CD4-positive, alpha-beta T cell (primary cell): ENCODE results near the gene CPZ. TPM values are rescaled to one million over a fixed set of nuclear protein-coding genes. Genes with fewer than 3 reads are reported as not detected.

Experiments used
- ATAC-seq: fragments of 200-7000 bp; cut with Tn5 transposase; one replicate; pipeline ENCODE4 v1.10.0; 2022; ENCODE audit warnings: mild to moderate bottlenecking; ENCODE audit not compliant: poor library complexity
- CTCF ChIA-PET: fragments of 350-600 bp; sonication (Branson Sonifier 250); formaldehyde crosslinking; loops from one replicate; lab custom pipeline; 2021; ENCODE audit warnings: antibody characterized with exemption, inconsistent platforms; lab: Charles Lee
- POLR2A ChIA-PET: fragments of 350-600 bp; sonication (Branson Sonifier 250); formaldehyde crosslinking; loops from one replicate; lab custom pipeline; 2021; ENCODE audit warnings: antibody characterized with exemption, inconsistent platforms; lab: Charles Lee
- DNase-seq, 14 experiments: peaks; one replicate each; pipeline ENCODE4 v3.0.0-alpha.2; 2013 to 2020; ENCODE audit warnings: mixed read lengths in 2 of 14
- H3K27ac ChIP-seq, 2 donors: one replicate each; pipeline versions ENCODE4 v1.5.1 to v1.7.0; 2013; ENCODE audit warnings: low read length in 2 of 2, low read depth in 1 of 2, mild to moderate bottlenecking in 1 of 2
- H3K27me3 ChIP-seq, 2 experiments: 1 replicate in 1 of 2; 2 replicates in 1 of 2; pipeline versions ENCODE4 v1.6.1 to v1.7.0; 2013; ENCODE audit warnings: low read length in 2 of 2, control low read depth in 1 of 2, mild to moderate bottlenecking in 1 of 2, moderate library complexity in 1 of 2; ENCODE audit not compliant: insufficient read depth in 2 of 2, control insufficient read depth in 1 of 2
- H3K36me3 ChIP-seq: one replicate; pipeline ENCODE4 v1.6.1; 2013; ENCODE audit warnings: low read length, control low read depth; ENCODE audit not compliant: insufficient read depth
- H3K4me1 ChIP-seq: one replicate; pipeline ENCODE4 v1.6.1; 2013; ENCODE audit warnings: low read length, control low read depth; ENCODE audit not compliant: insufficient read depth
- H3K4me3 ChIP-seq: one replicate; pipeline ENCODE4 v1.5.1; 2013; ENCODE audit warnings: mild to moderate bottlenecking, low read length, moderate library complexity
- H3K9me3 ChIP-seq, 2 experiments: 1 replicate in 1 of 2; 2 replicates in 1 of 2; pipeline versions ENCODE4 v1.6.1 to v1.7.0; 2013; ENCODE audit warnings: low read length in 2 of 2, mild to moderate bottlenecking in 2 of 2, control low read depth in 1 of 2, moderate library complexity in 1 of 2; ENCODE audit not compliant: control insufficient read depth in 1 of 2, insufficient read depth in 1 of 2
- H3K27ac Mint-ChIP-seq: one replicate; pipeline ENCODE4 v1.8.0; 2020; ENCODE audit warnings: mixed read lengths
- H3K27me3 Mint-ChIP-seq: one replicate; pipeline ENCODE4 v1.8.0; 2021; ENCODE audit warnings: mixed read lengths
- H3K36me3 Mint-ChIP-seq: one replicate; pipeline ENCODE4 v1.8.0; 2021; ENCODE audit warnings: low read depth, mixed read lengths
- H3K4me1 Mint-ChIP-seq: one replicate; pipeline ENCODE4 v1.8.0; 2021; ENCODE audit warnings: low read depth, mixed read lengths
- H3K4me3 Mint-ChIP-seq: one replicate; pipeline ENCODE4 v1.8.0; 2020; ENCODE audit warnings: mild to moderate bottlenecking, mixed read lengths
- H3K9me3 Mint-ChIP-seq: one replicate; pipeline ENCODE4 v1.8.0; 2020; ENCODE audit warnings: mixed read lengths
- intact Hi-C, 2 experiments: fragments of 100-400 bp; cut with DNase I in 1 of 2; cut with micrococcal nuclease in 1 of 2; formaldehyde crosslinking; loops; one replicate each; pipeline versions ENCODE4 v1.15.1 to v1.9.0; 2023 to 2025; cut with DNase I, micrococcal nuclease
- total RNA-seq, 174 experiments: library from RNA in 2 of 174; stranded (reverse) in 2 of 174; gene quantifications; one replicate each; pipeline ENCODE4 v1.2.3 and lab custom pipeline; 2021 to 2026
- TF ChIP-seq, protein P1 (sequence below): fragments of 200-600 bp; IDR thresholded peaks from one replicate; pipeline ENCODE4 v1.8.0; 2022; ENCODE audit warnings: antibody characterized with exemption, mild to moderate bottlenecking

CPZ gene
- total RNA-seq, 2 experiments from 2014 or later = not detected

DNA sequence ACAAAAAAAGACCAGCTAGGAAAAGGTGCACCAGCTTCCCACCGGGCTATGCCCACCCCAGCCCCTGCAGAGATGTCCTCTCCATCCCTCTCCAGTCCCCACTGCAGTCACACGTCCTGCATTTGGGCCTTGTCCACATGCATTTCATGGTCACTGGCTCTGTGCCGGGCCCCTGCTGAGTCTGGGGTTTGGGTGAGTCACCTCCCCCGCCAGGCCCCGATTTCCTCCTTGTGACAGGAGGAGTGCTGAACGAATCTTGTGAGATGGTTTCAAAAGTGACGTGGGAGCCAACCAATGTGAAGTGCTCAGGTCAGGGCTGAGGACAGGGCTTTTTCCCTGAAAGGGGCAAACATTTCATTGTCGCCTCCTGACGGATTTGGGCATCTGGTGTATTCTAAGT lies 7.1 kb downstream of the CPZ start:
- ChIA-PET CTCF (no interaction called here), POLR2A (no interaction called here)
- H3K4me3 Mint-ChIP-seq = no peak overlapping the region
- H3K27me3 Mint-ChIP-seq = peaks cover 6% of the 10 kb centered on the region
- ATAC-seq (no peak), DNase-seq (no peak)
- no peak overlapping the region for H3K27ac Mint-ChIP-seq
- H3K36me3 Mint-ChIP-seq = no peaks in the 10 kb centered on the region
- Histone ChIP-seq H3K4me1 (no peaks in the 10 kb centered on the region), H3K9me3 (peaks cover 0 to 21% of the 10 kb centered on the region in 2 experiments), H3K27ac (no peak overlapping the region), H3K27me3 (no peaks in the 10 kb centered on the region), H3K36me3 (no peaks in the 10 kb centered on the region), H3K4me3 (no peak overlapping the region)
- intact Hi-C loops = loop anchor here (5.0 to 10.0 kb wide), 3 partner anchors 315 to 422 kb away; no protein-coding TSS in a partner anchor
- H3K9me3 Mint-ChIP-seq = no peaks in the 10 kb centered on the region
- TF ChIP-seq, protein P1, sequence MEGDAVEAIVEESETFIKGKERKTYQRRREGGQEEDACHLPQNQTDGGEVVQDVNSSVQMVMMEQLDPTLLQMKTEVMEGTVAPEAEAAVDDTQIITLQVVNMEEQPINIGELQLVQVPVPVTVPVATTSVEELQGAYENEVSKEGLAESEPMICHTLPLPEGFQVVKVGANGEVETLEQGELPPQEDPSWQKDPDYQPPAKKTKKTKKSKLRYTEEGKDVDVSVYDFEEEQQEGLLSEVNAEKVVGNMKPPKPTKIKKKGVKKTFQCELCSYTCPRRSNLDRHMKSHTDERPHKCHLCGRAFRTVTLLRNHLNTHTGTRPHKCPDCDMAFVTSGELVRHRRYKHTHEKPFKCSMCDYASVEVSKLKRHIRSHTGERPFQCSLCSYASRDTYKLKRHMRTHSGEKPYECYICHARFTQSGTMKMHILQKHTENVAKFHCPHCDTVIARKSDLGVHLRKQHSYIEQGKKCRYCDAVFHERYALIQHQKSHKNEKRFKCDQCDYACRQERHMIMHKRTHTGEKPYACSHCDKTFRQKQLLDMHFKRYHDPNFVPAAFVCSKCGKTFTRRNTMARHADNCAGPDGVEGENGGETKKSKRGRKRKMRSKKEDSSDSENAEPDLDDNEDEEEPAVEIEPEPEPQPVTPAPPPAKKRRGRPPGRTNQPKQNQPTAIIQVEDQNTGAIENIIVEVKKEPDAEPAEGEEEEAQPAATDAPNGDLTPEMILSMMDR = no peak
- no peaks in the 10 kb centered on the region for H3K4me1 Mint-ChIP-seq

DNA sequence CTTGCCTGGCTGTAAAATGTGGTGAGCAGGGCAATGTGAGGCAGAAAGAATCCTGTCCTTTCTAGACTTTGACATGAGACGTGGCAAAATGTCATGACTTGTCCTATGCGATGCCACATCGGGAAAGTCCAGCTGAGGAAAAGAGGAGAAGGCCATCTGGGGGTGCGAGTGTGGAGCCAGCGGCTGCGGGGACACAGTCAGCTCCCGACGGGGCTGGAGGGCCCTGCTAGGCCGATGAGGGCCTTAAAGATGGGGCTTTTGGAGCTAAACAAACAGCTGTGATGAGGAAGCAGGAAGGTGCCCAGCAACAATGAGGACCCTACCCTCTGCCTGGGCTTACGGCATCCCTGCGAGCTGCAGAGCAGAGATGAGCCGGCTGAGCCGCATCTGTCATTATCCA lies 7.7 kb downstream of the CPZ start:
- no peaks in the 10 kb centered on the region for H3K9me3 Mint-ChIP-seq
- Histone ChIP-seq H3K27me3 (no peaks in the 10 kb centered on the region), H3K4me1 (no peaks in the 10 kb centered on the region), H3K36me3 (no peaks in the 10 kb centered on the region), H3K27ac (no peak overlapping the region), H3K9me3 (peaks cover 0 to 21% of the 10 kb centered on the region in 2 experiments), H3K4me3 (no peak overlapping the region)
- DNase-seq = no peak
- H3K27ac Mint-ChIP-seq = no peak overlapping the region
- no peak overlapping the region for H3K4me3 Mint-ChIP-seq
- CTCF ChIA-PET = no interaction called here
- H3K4me1 Mint-ChIP-seq = no peaks in the 10 kb centered on the region
- intact Hi-C loops = loop anchor here in 1 of 2 experiments (10.0 kb wide), 1 partner anchor 315 kb away; no protein-coding TSS in a partner anchor
- POLR2A ChIA-PET = no interaction called here
- no peak for ATAC-seq
- TF ChIP-seq, protein P1 = no peak
- no peaks in the 10 kb centered on the region for H3K36me3 Mint-ChIP-seq
- H3K27me3 Mint-ChIP-seq = peaks cover 5% of the 10 kb centered on the region

DNA sequence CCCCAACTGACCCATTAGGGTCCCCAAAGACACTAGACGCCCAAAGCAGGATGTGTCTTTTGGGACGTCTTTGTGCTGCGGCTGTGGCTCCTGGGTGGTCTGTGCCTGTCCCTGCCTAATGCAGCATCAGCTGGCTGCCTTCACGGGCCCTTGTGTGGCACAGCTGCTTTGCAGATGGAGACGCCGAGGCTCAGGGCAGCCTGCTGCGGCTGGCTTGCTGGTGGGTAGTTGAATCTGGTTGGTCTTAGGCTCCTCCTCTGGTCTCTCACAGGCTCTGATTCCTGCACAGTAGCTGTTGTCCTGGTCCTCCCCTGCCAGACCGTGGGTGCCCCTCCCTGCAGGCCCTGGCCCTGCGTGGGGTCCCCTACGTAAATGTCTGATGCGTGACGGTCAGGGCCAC lies 8.1 kb downstream of the CPZ start:
- ChIA-PET POLR2A (no interaction called here), CTCF (no interaction called here)
- TF ChIP-seq, protein P1 = no peak
- Histone ChIP-seq H3K27me3 (no peaks in the 10 kb centered on the region), H3K9me3 (peaks cover 0 to 21% of the 10 kb centered on the region in 2 experiments), H3K4me3 (no peak overlapping the region), H3K27ac (no peak overlapping the region), H3K4me1 (no peaks in the 10 kb centered on the region), H3K36me3 (no peaks in the 10 kb centered on the region)
- Mint-ChIP-seq H3K36me3 (no peaks in the 10 kb centered on the region), H3K27ac (no peak overlapping the region), H3K4me3 (no peak overlapping the region), H3K9me3 (no peaks in the 10 kb centered on the region), H3K27me3 (peaks cover 5% of the 10 kb centered on the region), H3K4me1 (no peaks in the 10 kb centered on the region)
- intact Hi-C loops = loop anchor here in 1 of 2 experiments (10.0 kb wide), 1 partner anchor 314 kb away; no protein-coding TSS in a partner anchor
- DNase-seq = no peak
- no peak for ATAC-seq
